ENCODE results near the gene CD47.

- TF ChIP-seq CTCF (IDR thresholded peaks at IDR 0.05 in 2 of 3, conservative IDR thresholded peaks at IDR 0.05 in 1 of 3; ENCODE audit: borderline replicate concordance in 1 of 3, insufficient read depth in 1 of 3, low read depth in 2 of 3, low read length in 2 of 3) = no peak
- no peak for TF ChIP-seq YY1 (IDR thresholded peaks at IDR 0.05; ENCODE audit: extremely low read depth, insufficient replicate concordance, low read depth, low read length)
- no peak for TF ChIP-seq MAX (IDR thresholded peaks at IDR 0.05)
- no peak for TF ChIP-seq EZH2phosphoT487 (IDR thresholded peaks at IDR 0.05; ENCODE audit: borderline replicate concordance)
- no peak for TF ChIP-seq POLR2A (IDR thresholded peaks at IDR 0.05; ENCODE audit: borderline replicate concordance, extremely low read depth, insufficient read depth, insufficient read length)
- no peak for TF ChIP-seq FOSL1 (IDR thresholded peaks at IDR 0.05; ENCODE audit: low read depth)
- no peak for TF ChIP-seq EZH2 (IDR thresholded peaks at IDR 0.05)
Observed at GRCh38 chr3:108106449-108106848, 15.6 kb upstream of the CD47 start.
